ENCODE measurements around the gene HS3ST4. TPM values are rescaled to one million over a fixed set of nuclear protein-coding genes. Genes with fewer than 3 reads are reported as not detected.

The HS3ST4 gene
- total and polyA plus RNA-seq, 2 experiments from 2014 or later: 0.44 to 2.1 TPM

- Histone ChIP-seq H3K27me3 (ENCODE audit: insufficient read depth) (no peaks in the 10 kb centered on the region), H4K20me1 (replicated peaks; ENCODE audit: insufficient read depth) (no peaks in the 10 kb centered on the region), H3K4me2 (no peak overlapping the region), H3K79me2 (replicated peaks; ENCODE audit: insufficient read depth) (no peaks in the 10 kb centered on the region), H3K4me3 (no peak overlapping the region), H3K4me1 (ENCODE audit: insufficient read depth) (no peaks in the 10 kb centered on the region), H3K27ac (ENCODE audit: low read depth) (no peak overlapping the region), H2AFZ (no peak overlapping the region), H3K9me2 (ENCODE audit: insufficient read depth) (peaks cover 6% of the 10 kb centered on the region; the same call in 1 of the 2 replicates), H3F3A (replicated peaks; ENCODE audit: low read depth) (no peaks in the 10 kb centered on the region), H3K36me3 (ENCODE audit: insufficient read depth) (no peaks in the 10 kb centered on the region)
- TF ChIP-seq ZNF331 (CRISPR knock-in tag; IDR thresholded peaks at IDR 0.05; ENCODE audit: low read depth) (no peak), ZNF114 (CRISPR knock-in tag; IDR thresholded peaks at IDR 0.05) (no peak), EZH2 (IDR thresholded peaks at IDR 0.05; ENCODE audit: low read depth, unreplicated experiment) (no peak), REST (IDR thresholded peaks at IDR 0.05; ENCODE audit: unreplicated experiment) (no peak), STAT1 (IDR thresholded peaks at IDR 0.05; ENCODE audit: unreplicated experiment) (no peak)
- no peaks in the 10 kb centered on the region for H3K4me1 Mint-ChIP-seq
- H3K4me3 Mint-ChIP-seq: no peak overlapping the region
- no peak overlapping the region for H3K27ac Mint-ChIP-seq
- H3K36me3 Mint-ChIP-seq (ENCODE audit: low read depth): peaks cover 22% of the 10 kb centered on the region
- H3K27me3 Mint-ChIP-seq (ENCODE audit: insufficient read depth, low read depth, poor library complexity): peaks cover 2% of the 10 kb centered on the region
- H3K9me3 Mint-ChIP-seq: peaks cover 81% of the 10 kb centered on the region
- DNase-seq (ENCODE audit: low spot score) (no peak), ATAC-seq (no peak)
Measured at GRCh38 chr16:25875956-25876598, 184.3 kb downstream of the HS3ST4 start.

- Mint-ChIP-seq H3K27me3 (ENCODE audit: insufficient read depth, low read depth, poor library complexity) (peaks cover 2% of the 10 kb centered on the region), H3K4me1 (no peaks in the 10 kb centered on the region), H3K9me3 (peaks cover 83% of the 10 kb centered on the region), H3K4me3 (no peak overlapping the region), H3K27ac (no peak overlapping the region), H3K36me3 (ENCODE audit: low read depth) (peaks cover 22% of the 10 kb centered on the region)
- Histone ChIP-seq H4K20me1 (replicated peaks; ENCODE audit: insufficient read depth) (no peaks in the 10 kb centered on the region), H3K27ac (ENCODE audit: low read depth) (no peak overlapping the region), H3K36me3 (ENCODE audit: insufficient read depth) (no peaks in the 10 kb centered on the region), H3F3A (replicated peaks; ENCODE audit: low read depth) (no peaks in the 10 kb centered on the region), H3K4me1 (ENCODE audit: insufficient read depth) (no peaks in the 10 kb centered on the region), H3K9me2 (ENCODE audit: insufficient read depth) (peaks cover 6% of the 10 kb centered on the region; the same call in 1 of the 2 replicates), H3K79me2 (replicated peaks; ENCODE audit: insufficient read depth) (no peaks in the 10 kb centered on the region), H3K4me2 (no peak overlapping the region), H2AFZ (no peak overlapping the region), H3K4me3 (no peak overlapping the region), H3K27me3 (ENCODE audit: insufficient read depth) (no peaks in the 10 kb centered on the region)
- DNase-seq (ENCODE audit: low spot score) (no peak), ATAC-seq (no peak)
- TF ChIP-seq ZNF114 (CRISPR knock-in tag; IDR thresholded peaks at IDR 0.05) (no peak), EZH2 (IDR thresholded peaks at IDR 0.05; ENCODE audit: low read depth, unreplicated experiment) (no peak), CTCF (conservative IDR thresholded peaks at IDR 0.05; ENCODE audit: low read depth in 2 of 2) (no peak), REST (IDR thresholded peaks at IDR 0.05; ENCODE audit: unreplicated experiment) (no peak), JUNB (IDR thresholded peaks at IDR 0.05; ENCODE audit: unreplicated experiment) (no peak), CREB1 (CRISPR knock-in tag; IDR thresholded peaks at IDR 0.05; ENCODE audit: low read depth) (no peak), EZH2phosphoT487 (IDR thresholded peaks at IDR 0.05; ENCODE audit: unreplicated experiment) (no peak), POLR2AphosphoS5 (IDR thresholded peaks at IDR 0.05; ENCODE audit: low read depth) (no peak), NANOG (IDR thresholded peaks at IDR 0.05; ENCODE audit: borderline replicate concordance) (no peak), ETS1 (IDR thresholded peaks at IDR 0.05) (no peak)
Measured at GRCh38 chr16:25877103-25877502, 185.3 kb downstream of the HS3ST4 start.
